H9 (cell line): ENCODE measurements around the gene LRRN4. TPM values are rescaled to one million over a fixed set of nuclear protein-coding genes. Genes with fewer than 3 reads are reported as not detected.

ENCODE experiments used
- DNase-seq: peaks from one replicate; pipeline ENCODE4 v3.0.0-alpha.2; 2017
- H2AFZ ChIP-seq: one replicate; pipeline ENCODE4 v1.6.1; 2013; ENCODE audit warnings: mild to moderate bottlenecking, low read length, control low read depth, moderate library complexity
- H2AK5ac ChIP-seq: 2 replicates; pipeline ENCODE4 v1.6.1; 2013; ENCODE audit warnings: low read length, control low read depth, mixed read lengths; ENCODE audit not compliant: insufficient read length
- H2BK120ac ChIP-seq: one replicate; pipeline ENCODE4 v1.6.1; 2013; ENCODE audit warnings: low read depth, mild to moderate bottlenecking, low read length, control low read depth, inconsistent platforms; ENCODE audit not compliant: poor library complexity, severe bottlenecking
- H2BK12ac ChIP-seq: 2 replicates; pipeline ENCODE4 v1.6.1; 2013; ENCODE audit warnings: low read length, control low read depth, mixed read lengths, low read depth; ENCODE audit not compliant: insufficient read length
- H2BK15ac ChIP-seq: 2 replicates; pipeline ENCODE4 v1.6.1; 2013; ENCODE audit warnings: low read depth, low read length, control low read depth
- H2BK20ac ChIP-seq: one replicate; pipeline ENCODE4 v1.6.1; 2013; ENCODE audit warnings: low read depth, mild to moderate bottlenecking, low read length, control low read depth, inconsistent platforms; ENCODE audit not compliant: poor library complexity, severe bottlenecking
- H2BK5ac ChIP-seq: 2 replicates; pipeline ENCODE4 v1.6.1; 2013; ENCODE audit warnings: low read length, control low read depth, mixed read lengths; ENCODE audit not compliant: insufficient read length
- H3K14ac ChIP-seq: 2 replicates; pipeline ENCODE4 v1.6.1; 2013; ENCODE audit warnings: low read length, control low read depth; ENCODE audit not compliant: insufficient read depth
- H3K18ac ChIP-seq: 2 replicates; pipeline ENCODE4 v1.6.1; 2013; ENCODE audit warnings: low read depth, mild to moderate bottlenecking, mixed read lengths, low read length, control low read depth; ENCODE audit not compliant: insufficient read length
- H3K23ac ChIP-seq: 2 replicates; pipeline ENCODE4 v1.6.1; 2013; ENCODE audit warnings: low read length, control low read depth, mixed read lengths, low read depth; ENCODE audit not compliant: insufficient read length
- H3K23me2 ChIP-seq: 2 replicates; pipeline ENCODE4 v1.6.1; 2013; ENCODE audit warnings: low read depth, mild to moderate bottlenecking, mixed read lengths, low read length, control low read depth; ENCODE audit not compliant: insufficient read length, poor library complexity, severe bottlenecking
- H3K27ac ChIP-seq: 2 replicates; pipeline ENCODE4 v1.5.1; 2013; ENCODE audit warnings: low read length, control low read depth, mixed read lengths, low read depth; ENCODE audit not compliant: insufficient read length
- H3K27me3 ChIP-seq: 2 replicates; pipeline ENCODE4 v1.6.1; 2013; ENCODE audit warnings: low read length, control low read depth, inconsistent platforms; ENCODE audit not compliant: insufficient read depth
- H3K4ac ChIP-seq: 2 replicates; pipeline ENCODE4 v1.6.1; 2013; ENCODE audit warnings: low read depth, mild to moderate bottlenecking, control low read depth, inconsistent platforms, low read length, moderate library complexity
- H3K4me1 ChIP-seq: 2 replicates; pipeline ENCODE4 v1.6.1; 2013; ENCODE audit warnings: low read length, control low read depth, inconsistent platforms; ENCODE audit not compliant: insufficient read depth
- H3K4me2 ChIP-seq: 2 replicates; pipeline ENCODE4 v1.6.1; 2013; ENCODE audit warnings: low read length, control low read depth, mixed read lengths; ENCODE audit not compliant: insufficient read length, insufficient read depth
- H3K56ac ChIP-seq: 2 replicates; pipeline ENCODE4 v1.6.1; 2013; ENCODE audit warnings: low read depth, mild to moderate bottlenecking, mixed read lengths, low read length, control low read depth; ENCODE audit not compliant: insufficient read length
- H3K79me1 ChIP-seq: 2 replicates; pipeline ENCODE4 v1.6.1; 2013; ENCODE audit warnings: low read depth, mild to moderate bottlenecking, moderate library complexity, low read length, control low read depth, inconsistent platforms; ENCODE audit not compliant: insufficient read depth, poor library complexity, severe bottlenecking
- H3K79me2 ChIP-seq: 2 replicates; pipeline ENCODE4 v1.6.1; 2013; ENCODE audit warnings: low read length, control low read depth, inconsistent platforms; ENCODE audit not compliant: insufficient read depth
- H3K9ac ChIP-seq: 2 replicates; pipeline ENCODE4 v1.6.1; 2013; ENCODE audit warnings: low read length, control low read depth, mixed read lengths; ENCODE audit not compliant: insufficient read length; ENCODE audit errors: extremely low read depth
- H3K9me3 ChIP-seq: one replicate; pipeline ENCODE4 v1.6.1; 2013; ENCODE audit warnings: low read depth, low read length, inconsistent platforms; ENCODE audit not compliant: control insufficient read depth
- H3T11ph ChIP-seq: one replicate; pipeline ENCODE4 v1.6.1; 2013; ENCODE audit warnings: mild to moderate bottlenecking, low read length, control low read depth, inconsistent platforms
- H4K20me1 ChIP-seq: one replicate; pipeline ENCODE4 v1.6.1; 2013; ENCODE audit not compliant: control insufficient read depth, insufficient read length, insufficient read depth
- H4K5ac ChIP-seq: 2 replicates; pipeline ENCODE4 v1.6.1; 2013; ENCODE audit warnings: low read depth, mild to moderate bottlenecking, mixed read lengths, low read length, control low read depth; ENCODE audit not compliant: insufficient read length
- H4K8ac ChIP-seq: replicated peaks from 2 replicates; pipeline ENCODE4 v1.6.1; 2013; ENCODE audit warnings: low read length, control low read depth, mixed read lengths, low read depth; ENCODE audit not compliant: insufficient read length
- H4K91ac ChIP-seq: 2 replicates; pipeline ENCODE4 v1.6.1; 2013; ENCODE audit warnings: low read depth, mild to moderate bottlenecking, moderate library complexity, mixed read lengths, low read length, control low read depth; ENCODE audit not compliant: insufficient read length
- H3K27ac Mint-ChIP-seq, 3 experiments: 2 replicates in 2 of 3; 3 replicates in 1 of 3; pipeline ENCODE4 v1.8.0; 2020 to 2021; ENCODE audit warnings: mixed read lengths in 3 of 3, mild to moderate bottlenecking in 1 of 3, moderate library complexity in 1 of 3
- H3K27me3 Mint-ChIP-seq: 2 replicates; pipeline ENCODE4 v1.8.0; 2021; ENCODE audit warnings: low read depth, mild to moderate bottlenecking, moderate library complexity, mixed read lengths
- H3K36me3 Mint-ChIP-seq, 3 experiments: 2 replicates in 2 of 3; 3 replicates in 1 of 3; pipeline ENCODE4 v1.8.0; 2020 to 2021; ENCODE audit warnings: low read depth in 3 of 3, mixed read lengths in 3 of 3; ENCODE audit not compliant: insufficient read depth in 1 of 3
- H3K4me1 Mint-ChIP-seq, 2 experiments: 2 replicates each; pipeline ENCODE4 v1.8.0; 2020; ENCODE audit warnings: mixed read lengths in 2 of 2
- H3K4me3 Mint-ChIP-seq, 2 experiments: 2 replicates in 1 of 2; 3 replicates in 1 of 2; pipeline ENCODE4 v1.8.0; 2020 to 2021; ENCODE audit warnings: mild to moderate bottlenecking in 2 of 2, mixed read lengths in 2 of 2, moderate library complexity in 1 of 2
- H3K9me3 Mint-ChIP-seq, 2 experiments: 2 replicates in 1 of 2; 3 replicates in 1 of 2; pipeline ENCODE4 v1.8.0; 2020; ENCODE audit warnings: mild to moderate bottlenecking in 2 of 2, mixed read lengths in 2 of 2, moderate library complexity in 1 of 2
- CTCF ChIP-seq: fragments of 200-600 bp; sonication (generic); conservative IDR thresholded peaks from 3 replicates; pipeline ENCODE4 v1.8.0; 2021; ENCODE audit warnings: antibody characterized with exemption, mild to moderate bottlenecking
- WGBS: extraction: QIAGEN DNeasy Blood & Tissue Kit; methylation state at CpG from one replicate; pipeline ENCODE4 v1.1.7; 2013; ENCODE audit warnings: missing lambda C conversion rate, low lambda C conversion rate, mixed read lengths; ENCODE audit not compliant: insufficient read length; ENCODE audit errors: extremely low coverage; 5-methylcytosine and 5-hydroxymethylcytosine counted together
- total RNA-seq: library from RNA; stranded (reverse); gene quantifications from 2 replicates; pipeline ENCODE4 v1.2.1, GENCODE V29; 2021

LRRN4 gene
- total RNA-seq, 1 experiment from 2014 or later, result 0.22 TPM

- Histone ChIP-seq H3T11ph (no peak overlapping the region), H4K8ac (no peak overlapping the region), H3K23me2 (no peaks in the 10 kb centered on the region), H2BK5ac (no peak overlapping the region), H3K27ac (no peak overlapping the region), H4K91ac (no peak overlapping the region), H3K79me2 (no peaks in the 10 kb centered on the region), H3K4me1 (peaks cover 3% of the 10 kb centered on the region; the same call in 1 of the 2 replicates), H2AFZ (no peak overlapping the region), H3K9ac (no peak overlapping the region), H3K9me3 (no peaks in the 10 kb centered on the region), H2AK5ac (no peak overlapping the region), H2BK15ac (no peak overlapping the region), H3K18ac (no peak overlapping the region), H3K27me3 (no peaks in the 10 kb centered on the region), H4K20me1 (no peaks in the 10 kb centered on the region), H3K4me2 (no peak overlapping the region), H2BK120ac (no peak overlapping the region), H3K14ac (no peak overlapping the region), H3K4ac (no peak overlapping the region), H2BK20ac (no peak overlapping the region), H4K5ac (no peak overlapping the region), H3K56ac (no peak overlapping the region), H3K79me1 (no peaks in the 10 kb centered on the region), H3K23ac (no peak overlapping the region), H2BK12ac (no peak overlapping the region)
- Mint-ChIP-seq H3K4me1 (peaks cover 8 to 13% of the 10 kb centered on the region in 2 experiments), H3K9me3 (no peaks in the 10 kb centered on the region), H3K27ac (no peak overlapping the region), H3K36me3 (peaks cover 5 to 15% (median 10%) of the 10 kb centered on the region in 3 experiments; a peak in 5 of 7 replicates), H3K4me3 (no peak overlapping the region), H3K27me3 (no peaks in the 10 kb centered on the region)
- DNase-seq, result no peak
- no CpG with 5 or more reads among the region's 1 CpG for WGBS
- TF ChIP-seq CTCF, result no peak
Observed at GRCh38 chr20:6103301-6103700, 49.4 kb upstream of the LRRN4 start.
